ENCODE measurements around the gene ARHGEF39.

ARHGEF39 gene

GRCh38 chr9:35689542-35690293 is 24.7 kb upstream of the ARHGEF39 start, which contains the start of gene TPM2:
TPM2 (minus strand) TSS chr9:35689925; CDS start chr9:35689817, 108 bp downstream.
- ATAC-seq (ENCODE audit: low read depth) (peak; percentile 70), DNase-seq (ENCODE audit: low spot score) (no peak)
- Histone ChIP-seq H3K27ac (ENCODE audit: poor library complexity, severe bottlenecking) (peak within 1 kb of the TSS; percentile 92), H3K36me3 (ENCODE audit: low read depth) (peaks cover 38% of the 10 kb centered on the region), H3K27me3 (ENCODE audit: insufficient read depth, poor library complexity, severe bottlenecking) (no peaks in the 10 kb centered on the region), H3K4me3 (ENCODE audit: severe bottlenecking) (peak within 1 kb of the TSS; percentile 54), H3K9me3 (ENCODE audit: severe bottlenecking) (no peaks in the 10 kb centered on the region), H3K4me1 (ENCODE audit: insufficient read depth, poor library complexity, severe bottlenecking) (peaks cover 14% of the 10 kb centered on the region)
- TF ChIP-seq CTCF (IDR thresholded peaks at IDR 0.05; ENCODE audit: poor library complexity, severe bottlenecking) = no peak

GRCh38 chr9:35688558-35689541 is 23.9 kb upstream of the ARHGEF39 start:
- Histone ChIP-seq H3K36me3 (ENCODE audit: low read depth) (peaks cover 47% of the 10 kb centered on the region), H3K27ac (ENCODE audit: poor library complexity, severe bottlenecking) (peak overlapping the region; percentile 92), H3K4me1 (ENCODE audit: insufficient read depth, poor library complexity, severe bottlenecking) (peaks cover 14% of the 10 kb centered on the region), H3K27me3 (ENCODE audit: insufficient read depth, poor library complexity, severe bottlenecking) (no peaks in the 10 kb centered on the region), H3K4me3 (ENCODE audit: severe bottlenecking) (peak overlapping the region; percentile 54), H3K9me3 (ENCODE audit: severe bottlenecking) (no peaks in the 10 kb centered on the region)
- DNase-seq (ENCODE audit: low spot score) (no peak), ATAC-seq (ENCODE audit: low read depth) (peak; percentile 57)
- no peak for TF ChIP-seq CTCF (IDR thresholded peaks at IDR 0.05; ENCODE audit: poor library complexity, severe bottlenecking)

- Histone ChIP-seq H3K27ac (ENCODE audit: poor library complexity, severe bottlenecking) (peak overlapping the region; percentile 92), H3K9me3 (ENCODE audit: severe bottlenecking) (no peaks in the 10 kb centered on the region), H3K36me3 (ENCODE audit: low read depth) (peaks cover 55% of the 10 kb centered on the region), H3K27me3 (ENCODE audit: insufficient read depth, poor library complexity, severe bottlenecking) (no peaks in the 10 kb centered on the region), H3K4me1 (ENCODE audit: insufficient read depth, poor library complexity, severe bottlenecking) (peaks cover 14% of the 10 kb centered on the region), H3K4me3 (ENCODE audit: severe bottlenecking) (peak overlapping the region; percentile 54)
- DNase-seq (ENCODE audit: low spot score) (no peak), ATAC-seq (ENCODE audit: low read depth) (no peak)
- TF ChIP-seq CTCF (IDR thresholded peaks at IDR 0.05; ENCODE audit: poor library complexity, severe bottlenecking) = no peak
Observed at GRCh38 chr9:35687972-35688557, 23.1 kb upstream of the ARHGEF39 start.

DNA sequence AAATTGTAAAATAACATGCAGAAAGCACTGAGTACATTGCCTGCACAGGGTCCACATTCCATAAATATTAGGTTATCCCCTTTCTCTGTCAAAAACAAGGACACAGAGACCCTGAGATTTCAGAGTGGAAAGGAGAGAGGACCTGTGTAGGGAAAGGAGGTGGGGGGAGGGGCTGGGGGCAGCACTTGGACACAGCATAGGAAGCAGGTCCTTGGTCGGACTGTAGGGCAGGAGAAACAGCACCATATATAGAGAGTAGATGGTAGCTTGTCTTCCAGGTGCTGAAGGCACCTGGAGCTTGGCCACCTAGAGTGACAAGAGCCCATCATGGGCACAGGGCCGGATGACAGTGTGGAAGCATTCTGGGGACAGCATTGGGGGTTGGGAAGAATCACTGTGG is 22.3 kb upstream of the ARHGEF39 start:
- Histone ChIP-seq H3K27me3 (ENCODE audit: insufficient read depth, poor library complexity, severe bottlenecking) (no peaks in the 10 kb centered on the region), H3K4me1 (ENCODE audit: insufficient read depth, poor library complexity, severe bottlenecking) (peaks cover 14% of the 10 kb centered on the region), H3K27ac (ENCODE audit: poor library complexity, severe bottlenecking) (peak overlapping the region; percentile 92), H3K9me3 (ENCODE audit: severe bottlenecking) (no peaks in the 10 kb centered on the region), H3K4me3 (ENCODE audit: severe bottlenecking) (no peak overlapping the region), H3K36me3 (ENCODE audit: low read depth) (peaks cover 63% of the 10 kb centered on the region)
- no peak for DNase-seq (ENCODE audit: low spot score)
- TF ChIP-seq CTCF (IDR thresholded peaks at IDR 0.05; ENCODE audit: poor library complexity, severe bottlenecking) = no peak
- ATAC-seq (ENCODE audit: low read depth) = no peak

Measured in RWPE2 (cell line).